HL-60 (cell line): ENCODE measurements around the gene AFDN.

Source experiments
- GABPA ChIP-seq: IDR thresholded peaks from 2 replicates; pipeline ENCODE4 v1.6.1; 2012; ENCODE audit warnings: low read depth
- POLR2AphosphoS5 ChIP-seq: IDR thresholded peaks from 2 replicates; pipeline ENCODE4 v1.6.1; 2012; ENCODE audit warnings: low read depth
- TF ChIP-seq, protein P1 (sequence below): IDR thresholded peaks from one replicate; pipeline ENCODE4 v1.5.1; 2011; ENCODE audit warnings: low read length, control low read depth, inconsistent platforms; ENCODE audit not compliant: insufficient read depth

DNA sequence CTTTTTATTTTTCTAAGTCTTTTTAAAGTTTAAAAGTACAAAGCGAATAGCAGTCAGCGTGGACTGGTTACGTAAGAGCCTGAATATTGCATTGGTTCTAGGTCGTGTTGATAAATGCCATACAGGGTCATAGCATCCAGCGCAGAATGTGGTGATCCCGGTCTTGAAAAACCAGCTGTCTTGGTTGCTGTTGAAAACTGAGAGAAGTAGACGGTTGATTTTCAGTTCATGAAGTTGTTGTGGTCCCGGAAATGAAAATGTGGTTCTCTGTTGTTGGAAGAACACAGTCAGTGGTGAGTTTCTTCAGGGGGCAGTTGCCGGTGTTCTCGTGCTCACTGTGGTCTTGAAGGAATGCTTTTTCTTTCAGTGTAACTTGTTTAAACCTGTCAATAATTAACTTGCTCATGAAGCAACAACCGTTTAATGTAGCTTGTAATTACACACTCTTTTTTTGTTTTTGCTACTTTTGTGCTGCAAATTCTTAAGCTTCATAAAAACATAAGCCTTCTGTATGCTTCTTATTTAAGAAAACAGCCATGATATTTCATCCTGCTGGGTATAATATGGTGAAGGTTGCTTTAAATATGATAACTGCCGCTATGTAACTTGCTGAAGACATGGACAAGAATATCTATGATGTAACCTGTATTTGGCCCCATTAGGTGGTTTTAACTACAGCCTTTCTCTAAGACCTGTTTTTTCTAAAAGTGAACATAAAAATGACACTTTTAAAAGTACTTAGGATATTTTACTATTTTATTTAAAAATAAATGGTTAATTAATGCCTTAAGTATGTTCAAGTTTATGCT is 106.0 kb downstream of the AFDN start:
- TF ChIP-seq, protein P1, sequence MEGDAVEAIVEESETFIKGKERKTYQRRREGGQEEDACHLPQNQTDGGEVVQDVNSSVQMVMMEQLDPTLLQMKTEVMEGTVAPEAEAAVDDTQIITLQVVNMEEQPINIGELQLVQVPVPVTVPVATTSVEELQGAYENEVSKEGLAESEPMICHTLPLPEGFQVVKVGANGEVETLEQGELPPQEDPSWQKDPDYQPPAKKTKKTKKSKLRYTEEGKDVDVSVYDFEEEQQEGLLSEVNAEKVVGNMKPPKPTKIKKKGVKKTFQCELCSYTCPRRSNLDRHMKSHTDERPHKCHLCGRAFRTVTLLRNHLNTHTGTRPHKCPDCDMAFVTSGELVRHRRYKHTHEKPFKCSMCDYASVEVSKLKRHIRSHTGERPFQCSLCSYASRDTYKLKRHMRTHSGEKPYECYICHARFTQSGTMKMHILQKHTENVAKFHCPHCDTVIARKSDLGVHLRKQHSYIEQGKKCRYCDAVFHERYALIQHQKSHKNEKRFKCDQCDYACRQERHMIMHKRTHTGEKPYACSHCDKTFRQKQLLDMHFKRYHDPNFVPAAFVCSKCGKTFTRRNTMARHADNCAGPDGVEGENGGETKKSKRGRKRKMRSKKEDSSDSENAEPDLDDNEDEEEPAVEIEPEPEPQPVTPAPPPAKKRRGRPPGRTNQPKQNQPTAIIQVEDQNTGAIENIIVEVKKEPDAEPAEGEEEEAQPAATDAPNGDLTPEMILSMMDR = no peak
- no peak for TF ChIP-seq GABPA
- no peak for TF ChIP-seq POLR2AphosphoS5
